Fibroblast of skin of right quadriceps (primary cell): ENCODE data around the gene METTL2B.
A peak's percentile ranks its signal among the peaks of the same experiment; 100 is the strongest.
"Not testable (repeated sequence)": the region's sequence is repeated elsewhere in the genome, so short reads cannot be mapped to it uniquely, and the experiment has no call there.

Source experiments
- DNase-seq: peaks from one replicate; pipeline ENCODE4 v3.0.0-alpha.2; 2013

The METTL2B gene

GRCh38 chr7:128529191-128529590 is 52.6 kb downstream of the METTL2B start:
- DNase-seq: not testable (repeated sequence)

GRCh38 chr7:128530121-128530854 is 53.7 kb downstream of the METTL2B start:
- peak; percentile 4 for DNase-seq

- no peak for DNase-seq
These were observed 54.2 kb downstream of the METTL2B start for GRCh38 chr7:128530855-128531104.

- DNase-seq: peak; percentile 71
These were observed 54.8 kb downstream of the METTL2B start for GRCh38 chr7:128531105-128531954.

GRCh38 chr7:128531955-128532478 is 55.5 kb downstream of the METTL2B start:
- DNase-seq: peak; percentile 22

- DNase-seq: not testable (repeated sequence)
These were observed 56.4 kb downstream of the METTL2B start for GRCh38 chr7:128532956-128533355.

- peak; percentile 9 for DNase-seq
These were observed 60.9 kb downstream of the METTL2B start for GRCh38 chr7:128537410-128537809.

GRCh38 chr7:128542530-128542929 is 66.0 kb downstream of the METTL2B start:
- DNase-seq: not testable (repeated sequence)

GRCh38 chr7:128543300-128543699 is 66.8 kb downstream of the METTL2B start:
- DNase-seq: not testable (repeated sequence)

- DNase-seq: not testable (repeated sequence)
These were observed 69.8 kb downstream of the METTL2B start for GRCh38 chr7:128546319-128546851.

- no peak for DNase-seq
These were observed 74.4 kb downstream of the METTL2B start for GRCh38 chr7:128550920-128551319.

- not testable (repeated sequence) for DNase-seq
These were observed 77.8 kb downstream of the METTL2B start for GRCh38 chr7:128554394-128554793.
